ENCODE results near the gene SND1.
A peak's percentile ranks its signal among the peaks of the same experiment; 100 is the strongest.
"Not testable (repeated sequence)": the region's sequence is repeated elsewhere in the genome, so short reads cannot be mapped to it uniquely, and the experiment has no call there.

SND1 gene

DNA sequence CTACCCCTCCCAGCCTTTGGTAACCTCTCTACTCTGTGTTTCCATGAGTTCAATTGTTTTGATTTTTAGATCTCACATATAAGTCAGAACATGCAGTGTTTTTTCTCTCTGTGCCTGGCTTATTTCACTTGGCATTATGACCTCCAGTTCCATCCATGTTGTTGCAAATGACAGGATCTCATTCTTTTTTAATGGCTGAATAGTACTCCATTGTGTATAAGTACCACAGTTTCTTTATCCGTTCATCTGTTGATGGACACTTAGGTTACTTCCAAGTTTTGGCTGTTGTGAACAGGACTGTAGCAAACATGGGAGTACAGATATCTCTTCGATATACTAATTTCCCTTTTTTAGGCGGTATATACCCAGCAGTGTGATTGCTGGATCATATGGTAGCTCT, 237.7 kb downstream of the SND1 start:
- in situ Hi-C loops (cut with MboI; ENCODE audit: low pct_unique_long_range_greater_than_20kb, low sequenced_read_pairs), result no loop called here
- DNase-seq, result no peak

- DNase-seq, result peak; percentile 22
- in situ Hi-C loops (cut with MboI; ENCODE audit: low pct_unique_long_range_greater_than_20kb, low sequenced_read_pairs), result no loop called here
Observed at GRCh38 chr7:127890726-127891125, 238.7 kb downstream of the SND1 start.

GRCh38 chr7:127891144-127891543, 239.2 kb downstream of the SND1 start:
- DNase-seq, result no peak
- in situ Hi-C loops (cut with MboI; ENCODE audit: low pct_unique_long_range_greater_than_20kb, low sequenced_read_pairs), result no loop called here

DNA sequence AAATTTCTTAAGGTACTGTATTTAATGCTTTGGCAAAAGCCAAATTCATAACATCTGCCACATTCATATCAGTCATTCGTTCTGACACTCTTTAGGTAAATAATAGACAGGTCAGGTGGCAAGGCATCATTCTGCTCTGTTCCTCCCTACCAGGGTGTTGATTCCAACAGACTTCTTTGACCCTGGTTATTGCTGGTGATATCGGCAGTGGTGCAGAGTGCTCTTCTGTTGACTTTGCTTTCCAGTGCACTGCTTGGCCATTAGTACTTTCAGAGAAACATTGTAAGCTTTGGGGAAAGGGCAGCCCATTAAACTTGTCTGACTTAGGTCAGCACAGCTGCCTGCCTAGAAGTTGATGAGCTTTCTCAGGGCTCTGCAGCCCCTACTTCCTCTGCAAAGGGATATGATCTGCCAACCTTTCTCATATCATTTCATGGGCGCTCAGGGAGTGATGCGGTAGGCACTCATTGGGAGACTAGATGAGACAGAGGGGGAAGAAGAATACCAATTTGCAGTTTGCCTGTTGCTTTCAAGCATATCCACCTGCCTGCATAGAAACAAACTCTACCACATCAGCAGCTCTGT, 240.0 kb downstream of the SND1 start:
- DNase-seq, result no peak
- in situ Hi-C loops (cut with MboI; ENCODE audit: low pct_unique_long_range_greater_than_20kb, low sequenced_read_pairs), result no loop called here

DNA sequence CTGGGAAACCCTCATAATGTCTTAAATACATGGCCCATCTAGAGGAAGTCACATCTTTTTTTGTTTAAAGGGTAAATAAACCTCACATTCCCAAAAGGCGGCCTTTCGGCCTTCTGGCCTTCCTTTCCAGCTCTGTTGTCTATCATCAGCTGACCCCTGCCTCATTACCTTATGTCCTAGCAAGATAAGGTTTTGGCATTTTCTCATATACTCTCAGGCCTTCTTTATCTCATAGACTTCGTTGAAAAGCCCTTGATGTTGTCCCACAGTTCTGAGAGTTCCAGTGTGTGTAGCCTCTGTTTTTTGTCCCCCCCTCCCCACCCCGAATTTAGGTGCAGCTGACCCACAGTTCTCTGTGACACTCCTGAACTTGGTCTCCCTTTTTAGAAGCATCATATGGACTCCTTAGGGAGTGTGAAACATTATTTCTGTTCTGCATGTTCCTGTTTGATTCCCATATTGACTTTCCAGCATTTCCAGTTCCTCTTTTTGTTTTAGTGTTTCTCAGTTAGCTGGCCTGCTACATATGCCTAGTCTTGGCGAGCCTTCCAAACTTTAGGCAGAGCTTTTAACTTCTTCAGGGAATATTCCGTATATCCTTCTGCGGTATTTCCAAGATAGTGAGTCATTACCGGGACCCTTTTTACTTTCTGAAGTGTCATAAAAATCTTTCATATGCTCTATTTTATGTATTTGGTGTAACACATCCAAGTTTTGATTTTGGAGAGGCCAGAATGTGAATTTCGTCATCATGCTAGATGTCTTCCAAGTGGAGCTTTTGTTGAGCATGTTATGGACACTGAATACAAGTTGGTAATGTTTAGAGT, 240.7 kb downstream of the SND1 start:
- DNase-seq, result no peak
- in situ Hi-C loops (cut with MboI; ENCODE audit: low pct_unique_long_range_greater_than_20kb, low sequenced_read_pairs), result no loop called here

- in situ Hi-C loops (cut with MboI; ENCODE audit: low pct_unique_long_range_greater_than_20kb, low sequenced_read_pairs), result no loop called here
- DNase-seq, result no peak
Observed at GRCh38 chr7:127893547-127893946, 241.6 kb downstream of the SND1 start.

DNA sequence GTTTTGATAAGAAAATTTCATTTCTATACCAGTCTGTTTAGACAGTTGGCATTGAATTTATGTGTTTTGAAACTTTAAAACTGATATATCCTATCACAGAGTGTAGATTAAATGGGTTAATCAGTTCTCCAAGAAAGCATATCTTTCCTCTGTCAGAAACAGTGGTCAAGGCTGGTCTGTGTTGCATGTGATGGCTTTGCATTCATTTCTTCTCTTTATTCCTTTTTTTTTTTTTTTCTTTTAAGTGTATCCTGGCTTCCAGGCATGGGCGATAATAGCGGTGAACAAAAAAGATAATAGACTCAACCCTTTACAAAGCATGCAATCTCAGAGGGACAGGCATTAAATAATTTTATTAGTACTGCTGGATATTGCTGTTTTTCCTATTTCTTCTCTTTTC, 242.6 kb downstream of the SND1 start:
- in situ Hi-C loops (cut with MboI; ENCODE audit: low pct_unique_long_range_greater_than_20kb, low sequenced_read_pairs), result no loop called here
- DNase-seq, result no peak

- DNase-seq, result no peak
- in situ Hi-C loops (cut with MboI; ENCODE audit: low pct_unique_long_range_greater_than_20kb, low sequenced_read_pairs), result no loop called here
Observed at GRCh38 chr7:127895360-127895759, 243.4 kb downstream of the SND1 start.

DNA sequence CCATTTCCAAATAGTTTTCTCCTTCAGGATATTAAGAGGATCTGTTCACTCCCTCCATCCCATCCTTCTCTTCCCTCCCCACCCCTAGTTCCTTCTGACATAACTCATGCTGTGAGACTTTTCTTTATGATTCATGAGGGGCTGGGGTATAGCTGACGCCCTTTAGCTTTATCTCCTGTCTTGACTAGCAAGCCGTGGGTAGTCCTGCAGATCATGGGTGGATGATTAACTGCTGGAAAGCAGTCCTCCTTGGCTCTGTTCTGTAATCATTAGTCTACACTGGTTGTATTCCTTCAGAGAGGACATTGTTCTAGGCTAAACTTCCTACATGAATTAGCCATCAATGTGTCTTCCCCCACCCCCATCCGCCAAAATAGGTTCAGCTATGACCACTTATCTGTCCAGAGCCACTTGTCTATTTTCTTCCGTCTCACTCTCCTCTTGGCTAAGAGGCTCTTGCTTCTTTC, 243.9 kb downstream of the SND1 start:
- no peak for DNase-seq
- in situ Hi-C loops (cut with MboI; ENCODE audit: low pct_unique_long_range_greater_than_20kb, low sequenced_read_pairs), result no loop called here

DNA sequence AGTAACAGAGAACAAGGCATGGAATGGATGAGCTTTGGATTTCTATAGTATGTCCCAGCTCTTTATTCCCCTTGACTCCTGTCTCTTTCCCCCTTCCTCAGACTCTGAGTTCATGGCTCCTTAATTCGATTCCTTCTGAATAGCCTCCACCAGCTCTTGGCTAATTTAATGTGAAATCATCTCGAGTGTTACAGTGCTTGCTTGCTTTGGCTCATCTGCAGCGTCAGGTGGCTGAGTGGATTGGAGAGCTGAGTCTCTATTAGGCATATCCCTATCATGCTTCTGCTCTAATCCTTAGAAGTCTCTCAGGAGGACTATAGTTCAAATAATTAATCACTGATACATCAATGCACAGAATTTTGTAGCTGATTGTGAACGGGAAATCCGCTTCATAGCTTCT, 244.7 kb downstream of the SND1 start:
- no peak for DNase-seq
- in situ Hi-C loops (cut with MboI; ENCODE audit: low pct_unique_long_range_greater_than_20kb, low sequenced_read_pairs), result no loop called here

DNA sequence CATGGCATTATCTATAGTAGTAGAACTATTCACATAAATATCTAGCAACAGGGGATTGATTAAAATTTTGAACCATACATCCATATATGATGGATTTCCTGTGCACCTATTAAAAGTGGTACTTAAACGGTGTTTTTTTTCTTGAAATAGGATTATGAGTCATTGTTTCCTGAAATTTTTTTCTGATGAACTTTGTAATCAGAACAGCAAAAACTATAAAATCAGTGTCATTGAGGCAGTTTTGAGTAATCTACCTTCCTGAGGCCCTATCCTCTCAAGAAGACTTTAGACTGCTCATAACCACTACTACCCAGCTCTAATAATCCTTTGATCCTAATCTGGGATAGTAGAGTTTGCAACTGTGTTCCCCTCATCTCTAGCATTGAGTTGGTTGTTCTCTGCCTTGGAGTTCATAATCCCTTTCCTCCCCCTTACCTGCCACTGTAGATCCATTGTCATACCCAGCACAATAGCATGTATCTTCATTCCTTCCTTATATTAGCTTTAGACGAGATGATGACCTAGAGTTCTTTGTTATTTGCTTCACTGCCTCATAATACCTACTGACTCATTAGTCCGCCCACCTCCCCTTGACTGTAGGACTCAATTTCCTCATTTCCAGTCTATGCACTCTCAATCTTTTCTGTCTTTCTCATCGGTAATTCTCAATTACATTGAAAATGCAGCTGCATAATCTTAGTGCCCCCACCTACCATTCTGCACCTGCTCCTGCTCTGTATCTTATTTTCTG, 245.9 kb downstream of the SND1 start:
- no peak for DNase-seq
- in situ Hi-C loops (cut with MboI; ENCODE audit: low pct_unique_long_range_greater_than_20kb, low sequenced_read_pairs), result no loop called here

GRCh38 chr7:127899411-127899810, 247.4 kb downstream of the SND1 start:
- in situ Hi-C loops (cut with MboI; ENCODE audit: low pct_unique_long_range_greater_than_20kb, low sequenced_read_pairs), result no loop called here
- DNase-seq, result no peak

DNA sequence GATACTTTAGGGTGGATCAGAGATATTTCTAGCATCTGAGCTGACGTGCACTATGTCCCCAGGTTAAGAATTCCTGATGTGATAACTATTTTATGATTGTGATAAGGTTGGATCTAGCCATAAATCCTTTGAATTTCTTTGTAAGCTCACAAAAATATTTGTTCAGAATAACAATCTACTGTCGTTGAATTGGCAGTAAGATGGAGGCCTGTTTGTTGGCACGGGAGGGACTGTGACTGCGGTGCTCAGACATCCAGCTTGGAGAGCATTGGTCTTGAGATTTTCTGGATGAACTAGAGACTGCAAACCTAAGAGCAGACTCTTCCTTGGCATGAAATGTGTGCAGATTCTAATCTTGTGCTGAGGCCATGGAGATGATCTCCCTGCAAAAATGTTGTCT, 248.1 kb downstream of the SND1 start:
- in situ Hi-C loops (cut with MboI; ENCODE audit: low pct_unique_long_range_greater_than_20kb, low sequenced_read_pairs), result no loop called here
- DNase-seq, result no peak

GRCh38 chr7:127900732-127901685, 249.0 kb downstream of the SND1 start:
- DNase-seq, result no peak
- in situ Hi-C loops (cut with MboI; ENCODE audit: low pct_unique_long_range_greater_than_20kb, low sequenced_read_pairs), result no loop called here

GRCh38 chr7:127901895-127902703, 250.1 kb downstream of the SND1 start:
- DNase-seq, result no peak
- in situ Hi-C loops (cut with MboI; ENCODE audit: low pct_unique_long_range_greater_than_20kb, low sequenced_read_pairs), result no loop called here

- DNase-seq; in situ Hi-C loops (cut with MboI; ENCODE audit: low pct_unique_long_range_greater_than_20kb, low sequenced_read_pairs): not testable (repeated sequence)
Observed at GRCh38 chr7:127902753-127903152, 250.8 kb downstream of the SND1 start.

- in situ Hi-C loops (cut with MboI; ENCODE audit: low pct_unique_long_range_greater_than_20kb, low sequenced_read_pairs), result no loop called here
- no peak for DNase-seq
Observed at GRCh38 chr7:127903892-127904669, 252.1 kb downstream of the SND1 start.

- DNase-seq, result no peak
- in situ Hi-C loops (cut with MboI; ENCODE audit: low pct_unique_long_range_greater_than_20kb, low sequenced_read_pairs), result no loop called here
Observed at GRCh38 chr7:127904670-127904985, 252.6 kb downstream of the SND1 start.

Data from KBM-7 (cell line).